ENCODE measurements around the gene TEDC2. TPM values are rescaled to one million over a fixed set of nuclear protein-coding genes. Genes with fewer than 3 reads are reported as not detected.

The TEDC2 gene
- total RNA-seq, 1 experiment from 2014 or later = 21.1 TPM

DNA sequence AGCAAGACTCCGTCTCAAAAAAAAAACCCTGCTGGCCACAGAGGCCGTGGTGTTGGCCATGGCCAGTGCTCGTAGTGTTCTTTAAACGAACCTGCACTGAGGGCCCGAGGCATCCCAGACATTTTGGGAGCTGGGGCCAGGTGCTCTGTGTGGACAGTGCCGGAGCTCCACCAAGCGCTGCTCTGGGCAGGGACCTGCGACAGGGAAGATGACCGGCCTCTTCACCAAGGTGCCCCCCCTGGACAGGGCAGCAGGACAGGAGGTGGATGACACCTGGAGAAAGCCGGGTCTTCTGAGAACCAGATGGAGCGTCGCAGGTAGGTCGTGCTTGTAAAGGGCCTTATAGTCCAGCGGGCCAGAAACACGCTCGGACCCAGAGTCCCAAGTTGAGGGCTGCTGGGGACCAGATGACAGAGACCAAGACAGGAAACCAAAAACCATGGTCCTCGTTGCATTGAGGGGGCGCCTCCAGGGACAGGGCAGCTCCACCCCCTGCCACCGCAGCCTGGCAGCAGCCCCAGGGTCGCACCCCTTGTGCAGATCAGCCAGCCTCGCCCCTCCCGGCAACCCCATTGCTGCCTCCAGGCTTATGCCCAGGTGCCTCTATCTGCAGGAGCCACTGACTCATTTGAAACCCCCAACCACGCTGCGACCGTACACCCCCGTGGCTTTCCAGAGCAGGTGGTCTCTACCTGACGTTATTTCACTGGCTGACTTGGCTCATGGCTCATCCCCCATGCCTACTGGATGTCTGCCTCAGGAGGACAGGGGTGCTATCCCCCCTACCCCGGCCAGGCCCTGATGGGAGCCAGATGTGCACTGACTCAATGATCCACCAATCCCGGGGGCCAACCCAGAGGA is 7.0 kb downstream of the TEDC2 start:
- no peak for DNase-seq (ENCODE audit: low read depth)

DNA sequence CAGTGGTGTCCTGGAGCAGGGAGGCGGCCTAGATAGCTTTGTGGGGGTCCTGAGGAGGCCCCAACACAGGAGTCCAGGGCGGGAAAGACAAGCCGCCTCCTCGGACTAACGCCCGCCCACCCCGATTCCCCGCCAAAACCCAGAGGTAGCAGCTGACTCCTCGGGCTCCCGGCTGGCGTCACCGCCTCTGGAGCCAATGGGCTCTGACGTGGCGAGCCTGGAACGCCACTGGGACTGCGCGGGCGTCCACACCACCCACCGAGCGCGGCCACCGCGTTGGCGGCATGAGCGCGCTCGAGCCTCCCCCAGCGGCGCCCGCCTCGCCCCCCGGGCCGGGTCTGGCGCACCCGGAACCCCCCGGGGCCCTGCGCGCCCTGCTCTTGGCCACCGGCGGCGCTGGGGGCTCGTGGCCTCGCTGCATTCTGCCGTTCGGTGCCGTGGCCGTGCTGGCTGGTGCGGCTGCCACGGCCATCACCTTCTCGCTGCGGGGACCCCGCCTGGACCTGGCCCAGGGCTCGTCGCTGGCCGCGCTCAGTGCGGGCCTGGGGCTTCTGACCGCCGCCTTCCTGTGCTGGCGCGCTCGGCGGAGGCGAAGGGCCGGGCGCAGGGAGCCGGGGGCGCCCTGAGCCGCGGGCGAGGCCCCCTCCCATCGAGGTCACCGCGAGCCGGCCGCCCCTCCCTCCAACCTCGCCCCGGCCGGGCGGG is 7.8 kb downstream of the TEDC2 start:
- peak; percentile 84 for DNase-seq (ENCODE audit: low read depth)

DNA sequence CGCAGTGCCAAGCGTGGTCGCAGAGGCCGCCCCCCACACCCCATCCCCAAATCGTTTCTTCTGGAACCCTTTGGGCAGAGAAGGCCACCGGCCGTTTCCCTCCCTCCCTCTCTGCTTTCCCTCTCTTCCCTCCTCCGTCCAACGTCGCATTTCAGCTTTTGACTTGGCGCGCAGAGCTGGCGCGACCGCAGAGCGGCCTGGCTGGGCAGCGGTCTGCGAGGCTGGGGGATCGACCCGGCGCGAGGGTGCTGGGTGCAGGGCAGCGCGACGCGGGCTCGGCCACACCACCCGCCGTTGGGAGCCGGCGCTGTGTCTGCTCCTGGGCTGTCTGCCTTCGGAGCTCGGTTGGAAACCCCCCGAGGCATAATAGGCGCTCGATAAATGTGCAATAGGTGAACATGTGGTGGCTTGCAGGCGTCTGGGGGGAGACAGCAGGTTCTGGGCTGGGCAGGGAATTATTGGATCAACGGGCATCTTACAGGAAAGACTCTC is 8.4 kb downstream of the TEDC2 start:
- peak; percentile 63 for DNase-seq (ENCODE audit: low read depth)

DNA sequence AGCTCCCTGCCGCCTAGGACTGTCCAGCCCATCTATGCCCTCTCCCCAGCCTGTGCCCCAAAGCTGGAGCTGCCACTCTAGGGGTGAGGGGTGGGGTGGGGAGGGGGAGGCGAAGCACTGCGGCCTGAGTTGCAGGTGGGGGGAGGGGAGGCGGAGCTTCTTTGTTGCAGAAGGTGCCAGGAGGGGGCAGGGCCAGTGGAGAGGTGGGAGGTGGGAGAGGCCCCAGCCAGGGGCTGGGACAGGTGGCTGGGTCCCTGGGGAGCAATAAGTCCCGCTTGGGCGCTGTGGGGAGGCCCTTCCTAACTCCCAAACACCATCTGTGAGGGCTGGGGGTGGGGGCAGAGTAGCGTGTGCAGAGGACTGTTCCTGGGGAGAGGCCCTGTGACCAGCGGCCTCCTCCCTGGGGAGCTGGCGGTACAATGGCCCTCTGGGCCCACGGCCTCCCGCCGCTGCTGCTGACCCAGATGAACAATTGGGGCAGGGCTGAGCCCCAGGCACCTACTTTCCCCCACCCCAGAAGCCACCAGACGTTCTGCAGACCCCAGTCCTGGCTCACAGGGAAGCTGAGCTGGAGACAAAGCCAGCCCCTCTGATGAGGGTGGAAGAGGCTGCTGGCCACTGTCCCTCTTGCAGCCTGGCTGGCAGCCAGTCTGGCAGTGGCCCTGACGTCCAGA is 9.0 kb downstream of the TEDC2 start:
- no peak for DNase-seq (ENCODE audit: low read depth)

DNA sequence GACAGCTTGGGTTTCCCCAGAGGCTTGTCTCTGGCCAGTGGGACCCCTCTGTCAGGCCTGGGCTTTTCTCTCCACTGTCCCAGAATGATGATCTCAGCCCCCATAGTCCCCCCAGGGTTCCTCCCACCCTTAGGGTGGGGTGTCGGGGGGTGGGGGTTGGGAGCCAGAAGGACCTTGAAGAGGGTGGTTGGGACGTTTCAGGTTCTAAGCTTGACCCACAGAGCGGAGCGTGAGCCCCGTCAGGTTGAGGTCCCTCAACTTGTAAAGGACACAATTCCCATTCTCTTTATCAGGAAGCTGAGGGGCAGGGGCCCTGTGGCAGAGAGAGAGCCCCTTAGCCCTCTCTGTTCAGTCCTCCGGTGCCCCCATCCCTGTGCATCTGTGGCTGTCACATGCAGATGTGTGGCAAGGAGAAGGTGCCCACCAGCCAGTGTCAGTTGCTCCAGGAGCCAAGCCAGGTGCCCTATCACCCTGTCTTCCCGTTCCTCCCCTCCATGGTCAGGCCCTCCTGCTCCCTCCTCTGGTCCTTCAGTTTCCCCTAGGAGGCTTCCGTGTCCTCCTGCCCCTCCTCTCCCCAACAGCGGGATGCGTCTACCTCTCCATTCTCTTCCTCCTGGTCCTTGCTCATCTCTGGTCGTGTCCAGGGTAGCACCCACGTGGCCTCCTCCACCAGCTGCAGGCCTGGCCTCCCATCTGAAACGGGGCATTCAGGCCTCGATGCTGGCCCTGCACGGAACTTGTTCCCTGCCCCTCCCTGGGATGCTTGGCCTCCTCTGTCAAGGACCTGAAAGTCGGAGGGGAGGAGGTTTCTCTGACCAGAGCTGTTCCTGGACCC is 9.7 kb downstream of the TEDC2 start:
- DNase-seq (ENCODE audit: low read depth) = no peak

DNA sequence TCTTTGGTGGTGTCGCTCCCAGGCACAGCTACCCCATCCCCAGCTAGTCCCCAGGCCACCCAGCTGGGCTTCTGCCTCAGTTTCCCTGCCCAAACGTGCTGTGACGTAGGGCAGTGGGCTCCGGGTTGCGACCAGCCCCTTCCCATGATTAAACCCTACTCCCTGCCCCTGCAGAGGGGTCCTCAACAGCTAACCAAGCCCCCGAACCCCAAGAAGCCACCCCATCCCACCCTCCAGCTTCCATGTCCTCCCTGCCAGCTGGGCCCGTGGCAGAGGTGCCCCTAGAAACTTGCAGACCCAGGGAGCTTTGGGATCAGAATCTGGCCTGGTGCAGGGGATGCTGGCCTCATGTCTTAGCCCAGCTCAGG is 10.3 kb downstream of the TEDC2 start:
- no peak for DNase-seq (ENCODE audit: low read depth)

DNA sequence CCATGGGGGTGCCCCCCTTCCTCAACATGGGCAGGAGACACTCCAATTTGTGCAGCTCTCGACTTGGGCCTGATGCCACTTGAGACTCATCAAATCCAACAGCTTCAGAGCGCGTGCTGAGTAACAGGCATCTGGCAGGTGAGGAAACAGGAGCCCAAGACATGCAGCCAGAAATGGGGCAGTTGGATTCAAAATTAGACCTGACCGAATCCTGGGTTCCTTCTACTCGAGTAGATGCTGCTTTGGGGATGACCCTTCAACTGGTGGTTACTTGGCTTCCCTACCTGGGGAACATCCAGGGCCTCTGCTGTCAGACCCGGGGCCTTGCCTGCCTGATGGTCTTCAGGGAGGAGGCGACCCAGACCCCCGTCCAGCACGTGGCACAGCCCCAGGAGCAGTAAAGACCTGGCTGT is 10.7 kb downstream of the TEDC2 start:
- DNase-seq (ENCODE audit: low read depth) = no peak

DNA sequence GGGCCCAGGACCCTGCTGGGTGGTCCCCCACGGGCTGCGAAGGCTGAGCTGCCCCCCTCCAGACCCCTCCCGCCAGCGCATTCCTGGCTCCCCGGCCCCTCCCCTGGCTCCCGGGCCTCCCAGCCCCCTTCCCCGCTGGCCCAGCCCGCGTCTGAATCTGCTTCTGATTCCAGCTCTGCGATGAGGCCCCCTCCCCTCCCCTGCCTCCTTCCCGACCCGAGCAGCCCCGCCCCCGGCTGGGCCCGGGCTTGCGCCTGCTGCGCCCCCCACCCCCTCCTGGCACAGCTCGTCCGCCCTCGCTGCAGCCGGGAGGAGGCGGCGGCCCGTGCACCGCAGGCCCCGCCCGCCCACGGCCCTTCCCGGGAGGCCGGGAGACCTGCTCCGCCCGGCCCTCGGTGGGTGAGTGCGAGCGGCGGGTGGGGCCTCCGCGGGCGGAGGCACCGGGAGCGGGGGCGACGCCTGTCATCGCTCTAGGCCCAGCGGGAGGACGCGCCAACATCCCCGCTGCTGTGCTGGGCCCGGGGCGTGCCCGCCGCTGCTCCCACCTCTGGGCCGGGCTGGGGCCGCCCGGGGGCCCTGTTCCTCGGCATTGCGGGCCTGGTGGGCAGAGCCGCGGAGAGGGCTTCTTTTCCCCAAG is 11.2 kb downstream of the TEDC2 start, which contains the start of gene NTN3:
Gene NTN3 (plus strand): TSS at position 282 of the 637 bp plus-strand sequence. CDS start 405 bp downstream, outside the sequence.
- DNase-seq (ENCODE audit: low read depth) = no peak

DNA sequence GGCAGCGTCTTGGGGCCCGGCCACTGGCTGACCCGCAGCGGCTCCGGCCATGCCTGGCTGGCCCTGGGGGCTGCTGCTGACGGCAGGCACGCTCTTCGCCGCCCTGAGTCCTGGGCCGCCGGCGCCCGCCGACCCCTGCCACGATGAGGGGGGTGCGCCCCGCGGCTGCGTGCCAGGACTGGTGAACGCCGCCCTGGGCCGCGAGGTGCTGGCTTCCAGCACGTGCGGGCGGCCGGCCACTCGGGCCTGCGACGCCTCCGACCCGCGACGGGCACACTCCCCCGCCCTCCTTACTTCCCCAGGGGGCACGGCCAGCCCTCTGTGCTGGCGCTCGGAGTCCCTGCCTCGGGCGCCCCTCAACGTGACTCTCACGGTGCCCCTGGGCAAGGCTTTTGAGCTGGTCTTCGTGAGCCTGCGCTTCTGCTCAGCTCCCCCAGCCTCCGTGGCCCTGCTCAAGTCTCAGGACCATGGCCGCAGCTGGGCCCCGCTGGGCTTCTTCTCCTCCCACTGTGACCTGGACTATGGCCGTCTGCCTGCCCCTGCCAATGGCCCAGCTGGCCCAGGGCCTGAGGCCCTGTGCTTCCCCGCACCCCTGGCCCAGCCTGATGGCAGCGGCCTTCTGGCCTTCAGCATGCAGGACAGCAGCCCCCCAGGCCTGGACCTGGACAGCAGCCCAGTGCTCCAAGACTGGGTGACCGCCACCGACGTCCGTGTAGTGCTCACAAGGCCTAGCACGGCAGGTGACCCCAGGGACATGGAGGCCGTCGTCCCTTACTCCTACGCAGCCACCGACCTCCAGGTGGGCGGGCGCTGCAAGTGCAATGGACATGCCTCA is 12.0 kb downstream of the TEDC2 start:
- no peak for DNase-seq (ENCODE audit: low read depth)

DNA sequence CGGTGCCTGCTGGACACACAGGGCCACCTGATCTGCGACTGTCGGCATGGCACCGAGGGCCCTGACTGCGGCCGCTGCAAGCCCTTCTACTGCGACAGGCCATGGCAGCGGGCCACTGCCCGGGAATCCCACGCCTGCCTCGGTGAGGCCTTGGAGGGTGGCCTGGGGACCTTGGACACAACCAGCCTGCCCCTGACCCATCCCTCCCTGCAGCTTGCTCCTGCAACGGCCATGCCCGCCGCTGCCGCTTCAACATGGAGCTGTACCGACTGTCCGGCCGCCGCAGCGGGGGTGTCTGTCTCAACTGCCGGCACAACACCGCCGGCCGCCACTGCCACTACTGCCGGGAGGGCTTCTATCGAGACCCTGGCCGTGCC is 12.6 kb downstream of the TEDC2 start:
- DNase-seq (ENCODE audit: low read depth) = no peak

DNA sequence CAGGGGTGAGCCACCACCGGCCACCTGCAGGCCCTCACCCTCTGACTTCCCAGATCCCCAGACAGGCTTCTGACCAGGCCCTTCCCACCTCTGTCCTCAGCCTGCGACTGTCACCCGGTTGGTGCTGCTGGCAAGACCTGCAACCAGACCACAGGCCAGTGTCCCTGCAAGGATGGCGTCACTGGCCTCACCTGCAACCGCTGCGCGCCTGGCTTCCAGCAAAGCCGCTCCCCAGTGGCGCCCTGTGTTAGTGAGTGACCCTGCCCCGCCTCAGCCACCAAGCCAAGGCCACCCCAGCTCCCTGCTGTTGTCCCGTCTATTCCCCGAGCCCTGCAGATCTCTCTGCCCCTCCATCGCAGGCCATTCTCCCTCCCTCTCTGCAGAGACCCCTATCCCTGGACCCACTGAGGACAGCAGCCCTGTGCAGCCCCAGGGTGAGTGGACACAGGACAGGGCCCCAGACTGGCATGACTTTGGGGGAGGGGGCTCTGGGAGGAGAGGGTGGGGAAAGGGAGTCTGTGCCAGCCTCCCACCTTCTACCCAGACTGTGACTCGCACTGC is 13.1 kb downstream of the TEDC2 start:
- DNase-seq (ENCODE audit: low read depth) = no peak

DNA sequence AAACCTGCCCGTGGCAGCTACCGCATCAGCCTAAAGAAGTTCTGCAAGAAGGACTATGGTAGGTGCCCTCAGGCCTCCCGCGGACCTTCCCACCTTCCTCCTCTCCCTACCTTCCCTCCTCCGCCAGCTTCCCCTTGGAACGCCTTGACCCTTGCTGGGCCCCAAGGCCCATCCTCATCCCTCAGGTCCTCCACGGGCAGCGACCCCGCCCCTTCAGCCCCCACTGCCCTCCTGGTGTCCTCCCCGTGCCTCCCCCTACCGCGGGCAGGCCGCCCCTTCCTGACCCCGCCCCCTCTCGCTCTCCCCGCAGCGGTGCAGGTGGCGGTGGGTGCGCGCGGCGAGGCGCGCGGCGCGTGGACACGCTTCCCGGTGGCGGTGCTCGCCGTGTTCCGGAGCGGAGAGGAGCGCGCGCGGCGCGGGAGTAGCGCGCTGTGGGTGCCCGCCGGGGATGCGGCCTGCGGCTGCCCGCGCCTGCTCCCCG is 13.6 kb downstream of the TEDC2 start:
- no peak for DNase-seq (ENCODE audit: low read depth)

DNA sequence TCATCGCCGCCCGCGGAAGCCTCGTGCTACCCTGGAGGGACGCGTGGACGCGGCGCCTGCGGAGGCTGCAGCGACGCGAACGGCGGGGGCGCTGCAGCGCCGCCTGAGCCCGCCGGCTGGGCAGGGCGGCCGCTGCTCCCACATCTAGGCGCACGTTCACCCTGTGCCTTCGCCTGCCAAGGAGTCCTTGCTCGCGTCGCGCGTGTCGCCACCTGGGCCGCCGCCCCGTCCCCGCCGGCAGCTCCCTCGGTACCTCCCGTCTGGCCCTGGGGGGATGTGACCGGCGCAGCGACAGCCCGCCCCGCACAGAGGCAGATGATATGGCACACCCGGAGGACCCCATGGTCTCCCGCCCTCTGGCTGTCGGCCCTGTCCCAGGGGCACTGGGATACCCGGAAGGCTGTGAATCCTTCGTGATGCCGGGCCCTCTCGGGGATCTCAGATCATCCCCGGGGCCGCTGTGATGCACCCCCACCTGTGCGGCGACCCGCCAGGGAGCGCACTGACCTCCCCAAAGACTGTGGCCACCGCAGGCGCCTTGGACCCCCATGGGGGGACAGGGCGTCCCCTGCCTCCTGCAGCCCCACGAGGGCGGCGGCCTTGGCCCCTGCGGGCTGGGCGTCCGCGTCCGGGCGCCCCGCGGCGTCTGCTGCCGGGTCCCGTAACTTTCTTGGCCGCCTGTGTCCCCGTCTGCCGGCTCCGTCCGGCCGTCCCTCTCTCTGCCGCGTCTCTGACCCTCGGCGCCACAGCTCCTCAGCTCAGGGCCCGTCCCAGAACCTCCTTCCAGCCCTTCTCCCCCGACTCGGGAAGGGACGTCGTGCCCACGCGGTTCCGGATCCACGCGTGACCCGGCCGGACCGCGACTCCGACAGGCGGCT is 14.3 kb downstream of the TEDC2 start:
- no peak for DNase-seq (ENCODE audit: low read depth)

DNA sequence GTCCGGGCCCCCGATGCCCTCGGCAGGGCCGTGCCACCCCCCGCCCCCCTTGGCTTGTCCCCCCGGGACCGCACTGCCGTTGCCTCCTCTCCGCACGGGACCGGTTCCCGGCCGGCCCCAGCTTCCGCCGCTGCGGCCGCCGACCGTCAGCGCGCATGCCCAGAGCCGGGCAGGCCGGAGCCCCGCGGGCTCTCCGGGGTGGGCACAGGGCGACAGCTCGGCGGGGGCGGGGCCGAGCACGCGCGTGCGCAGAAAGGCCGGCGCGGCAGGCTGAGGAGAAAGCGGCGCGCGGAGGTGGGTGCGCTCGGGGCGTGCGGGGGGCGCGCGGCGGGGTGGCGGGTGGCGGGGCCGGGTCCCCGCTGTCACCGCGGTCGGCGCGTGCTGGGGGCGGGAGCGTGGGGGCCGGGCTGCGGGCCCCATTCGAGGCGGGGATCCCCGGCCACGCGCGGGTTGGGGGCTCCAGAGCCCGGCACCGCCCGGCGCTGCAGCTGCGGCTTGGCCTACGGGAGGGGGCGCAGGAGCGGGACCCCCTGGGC is 15.0 kb downstream of the TEDC2 start, which contains the start of gene TBC1D24:
Gene TBC1D24 (plus strand): TSS at position 251 of the 536 bp plus-strand sequence. CDS start 21,022 bp downstream, outside the sequence.
- peak; percentile 90 for DNase-seq (ENCODE audit: low read depth)

DNA sequence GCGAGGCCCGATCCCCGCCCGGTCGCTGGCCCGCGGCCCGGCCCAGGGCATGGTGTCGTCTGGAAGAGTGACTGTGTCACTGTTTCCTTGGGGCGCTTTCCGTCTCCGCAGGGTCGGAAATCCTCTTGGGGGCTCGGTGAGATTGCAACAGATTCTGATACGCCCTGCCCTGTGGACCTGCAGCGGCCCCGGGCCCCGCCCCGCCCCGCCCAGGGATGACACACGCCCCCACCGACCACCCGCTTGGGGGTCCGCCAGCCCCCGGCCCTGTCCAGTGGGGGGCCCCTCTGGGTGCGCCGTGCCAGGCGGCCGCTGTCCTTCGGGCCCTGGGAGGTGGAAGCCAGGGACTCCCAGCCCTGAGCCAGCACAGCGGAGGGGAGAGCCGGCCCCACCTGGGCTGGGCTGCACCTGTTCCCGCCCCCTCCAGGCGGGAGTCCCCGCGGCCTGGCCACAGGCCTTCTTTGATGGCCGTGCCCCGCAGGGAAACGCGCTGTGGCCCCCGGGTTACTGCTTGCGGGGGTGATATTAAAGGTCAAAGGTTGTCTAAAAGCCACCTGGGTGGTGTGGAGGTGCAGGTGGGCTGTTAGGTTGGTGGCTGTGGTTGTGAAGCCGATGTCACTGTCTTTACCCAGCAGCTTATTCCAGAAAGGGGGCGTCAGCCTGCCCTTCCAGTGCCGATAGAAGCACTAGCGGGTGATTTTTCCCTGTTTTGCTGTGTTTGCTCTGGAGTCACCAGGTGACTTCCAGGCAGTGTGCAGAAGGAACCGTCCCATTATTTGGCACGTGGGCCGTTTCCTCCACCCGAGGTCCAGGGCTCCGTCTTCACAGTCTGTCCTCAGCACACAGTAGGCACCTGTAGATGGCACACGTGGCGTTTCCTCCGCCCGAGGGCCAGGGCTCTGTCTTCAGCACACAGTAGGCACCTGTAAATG is 15.8 kb downstream of the TEDC2 start:
- no peak for DNase-seq (ENCODE audit: low read depth)

DNA sequence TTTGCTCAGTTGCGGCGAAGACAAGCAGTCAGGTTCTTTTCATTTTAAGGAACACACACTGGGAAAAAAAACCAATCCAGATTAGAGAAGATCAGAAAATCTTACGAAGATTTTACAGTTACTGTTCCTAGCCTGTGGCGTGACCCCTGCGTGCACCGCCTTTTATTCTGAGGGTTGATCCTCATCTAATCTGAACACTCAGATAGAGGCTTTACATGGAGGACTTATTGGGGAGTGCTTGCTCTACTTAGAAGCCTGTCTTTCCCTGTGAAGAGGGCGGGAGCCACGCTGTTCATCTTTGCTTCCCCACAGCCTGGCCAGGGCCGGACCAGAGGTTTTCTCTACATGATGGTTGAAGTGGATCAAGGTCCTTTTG is 16.4 kb downstream of the TEDC2 start:
- no peak for DNase-seq (ENCODE audit: low read depth)

DNA sequence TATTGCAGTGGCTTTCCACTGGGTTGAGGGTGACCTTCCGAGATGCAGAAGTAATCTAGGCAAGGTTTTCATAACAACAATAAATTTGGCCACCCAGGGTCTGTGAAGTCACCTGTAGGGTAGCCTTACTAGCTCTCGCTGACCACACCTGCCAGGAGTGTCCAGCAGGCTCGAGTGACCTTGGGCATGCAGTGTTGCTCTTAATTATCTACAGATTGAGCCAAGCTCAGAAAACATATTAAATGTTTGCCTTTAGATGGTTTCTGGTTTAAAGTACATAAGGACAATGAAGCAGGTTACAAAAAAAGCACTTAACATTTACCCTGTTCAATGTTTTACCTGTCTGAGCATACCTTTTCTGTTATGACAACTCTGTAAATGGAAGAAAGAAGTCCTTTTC is 16.8 kb downstream of the TEDC2 start:
- DNase-seq (ENCODE audit: low read depth) = no peak

All from Daoy (cell line).